SK-N-SH (cell line): ENCODE results near the gene MOB1A. TPM values are rescaled to one million over a fixed set of nuclear protein-coding genes. Genes with fewer than 3 reads are reported as not detected.

Experiments
- CTCF ChIA-PET: fragments of 300-600, 350-600 bp; formaldehyde crosslinking; extraction: SDS; loops from one replicate; lab custom pipeline; 2021; lab: Yijun Ruan, JAX
- POLR2A ChIA-PET: fragments of 350-600 bp; sonication (Branson Sonifier 250); formaldehyde crosslinking; extraction: SDS; loops from one replicate; lab custom pipeline; 2020; ENCODE audit warnings: antibody characterized with exemption, inconsistent platforms; lab: Yijun Ruan, JAX
- DNase-seq: peaks from one replicate; pipeline ENCODE4 v3.0.0; 2012
- H2AFZ ChIP-seq: fragments of 200-600 bp; sonication (generic); 2 replicates; pipeline ENCODE4 v1.8.1; 2016; ENCODE audit warnings: antibody characterized with exemption, mild to moderate bottlenecking, low read depth
- H3F3A ChIP-seq: fragments of 200-600 bp; sonication (generic); replicated peaks from 2 replicates; pipeline ENCODE3; 2016; ENCODE audit warnings: antibody characterized with exemption, mild to moderate bottlenecking; ENCODE audit not compliant: insufficient read depth
- H3K27ac ChIP-seq, 2 experiments: fragments of 200-500 bp in 1 of 2; fragments of 200-600 bp in 1 of 2; sonication (Bioruptor generic) in 1 of 2; sonication (generic), shearing (Covaris generic) in 1 of 2; 2 replicates each; pipeline versions ENCODE4 v1.5.1 to v1.6.1; 2014 to 2016; ENCODE audit warnings: low read depth in 2 of 2, inconsistent platforms in 1 of 2, low read length in 1 of 2, mild to moderate bottlenecking in 1 of 2, mixed read lengths in 1 of 2
- H3K27me3 ChIP-seq: fragments of 200-600 bp; sonication (generic), shearing (Covaris generic); 2 replicates; pipeline ENCODE4 v1.6.1; 2016; ENCODE audit warnings: mixed run types; ENCODE audit not compliant: insufficient read depth
- H3K36me3 ChIP-seq, 2 experiments: fragments of 200-500 bp in 1 of 2; fragments of 200-600 bp in 1 of 2; sonication (Bioruptor generic) in 1 of 2; sonication (generic) in 1 of 2; replicated peaks in 1 of 2; 2 replicates each; pipeline versions ENCODE3 to v1.5.1; 2014 to 2016; ENCODE audit warnings: low read length in 1 of 2, mild to moderate bottlenecking in 1 of 2; ENCODE audit not compliant: insufficient read depth in 2 of 2, control insufficient read depth in 1 of 2
- H3K4me1 ChIP-seq, 2 experiments: fragments of 200-500 bp in 1 of 2; fragments of 200-600 bp in 1 of 2; sonication (Bioruptor generic) in 1 of 2; sonication (generic), shearing (Covaris generic) in 1 of 2; 2 replicates each; pipeline versions ENCODE4 v1.5.1 to v1.6.1; 2014 to 2016; ENCODE audit warnings: low read depth in 1 of 2, low read length in 1 of 2, mixed run types in 1 of 2; ENCODE audit not compliant: insufficient read depth in 2 of 2, control insufficient read depth in 1 of 2
- H3K4me2 ChIP-seq: fragments of 200-600 bp; sonication (generic), shearing (Covaris generic); 2 replicates; pipeline ENCODE4 v1.6.1; 2017; ENCODE audit warnings: mixed run types
- H3K4me3 ChIP-seq, 2 experiments: fragments of 200-500 bp in 1 of 2; fragments of 200-600 bp in 1 of 2; sonication (Bioruptor generic) in 1 of 2; sonication (generic), shearing (Covaris generic) in 1 of 2; 2 replicates each; pipeline versions ENCODE4 v1.5.1 to v1.8.1; 2014 to 2016; ENCODE audit warnings: low read depth in 2 of 2, inconsistent platforms in 1 of 2, low read length in 1 of 2, mild to moderate bottlenecking in 1 of 2, mixed read lengths in 1 of 2, moderate library complexity in 1 of 2
- H3K79me2 ChIP-seq: fragments of 200-600 bp; sonication (generic); 2 replicates; pipeline ENCODE4 v1.8.1; 2017; ENCODE audit warnings: mild to moderate bottlenecking; ENCODE audit not compliant: insufficient read depth
- H3K9ac ChIP-seq: fragments of 200-600 bp; sonication (generic); 2 replicates; pipeline ENCODE4 v1.6.1; 2017; ENCODE audit warnings: mixed run types
- H3K9me2 ChIP-seq: fragments of 200-600 bp; sonication (generic); 2 replicates; pipeline ENCODE4 v1.6.1; 2017; ENCODE audit warnings: mixed run types
- H3K9me3 ChIP-seq: fragments of 200-600 bp; sonication (generic); 2 replicates; pipeline ENCODE4 v1.6.1; 2017; ENCODE audit warnings: mixed run types, mild to moderate bottlenecking, moderate library complexity
- H4K20me1 ChIP-seq: fragments of 200-600 bp; sonication (generic); 2 replicates; pipeline ENCODE4 v1.6.1; 2017; ENCODE audit warnings: mild to moderate bottlenecking, mixed run types; ENCODE audit not compliant: insufficient read depth
- ELF1 ChIP-seq: IDR thresholded peaks from 2 replicates; pipeline ENCODE4 v1.4.0; 2012
- EZH2phosphoT487 ChIP-seq: fragments of 200-600 bp; sonication (generic); IDR thresholded peaks from 2 replicates; pipeline ENCODE4 v1.6.1; 2017; ENCODE audit warnings: low read depth, mixed run types, mild to moderate bottlenecking, antibody characterized with exemption, moderate library complexity, borderline replicate concordance
- FOXJ3 ChIP-seq: sonication (generic); formaldehyde crosslinking; IDR thresholded peaks from 2 replicates; pipeline ENCODE4 v1.5.1; 2020; ENCODE audit warnings: mild to moderate bottlenecking, missing genetic modification reagents
- FOXM1 ChIP-seq: IDR thresholded peaks from 2 replicates; pipeline ENCODE4 v1.4.0; 2012; ENCODE audit warnings: low read depth, mild to moderate bottlenecking
- MEF2A ChIP-seq: IDR thresholded peaks from 2 replicates; pipeline ENCODE4 v1.4.0; 2012; ENCODE audit warnings: low read depth, borderline replicate concordance
- POLR2AphosphoS5 ChIP-seq: IDR thresholded peaks from 2 replicates; pipeline ENCODE4 v1.6.1; 2012; ENCODE audit warnings: low read depth, low read length
- RCOR1 ChIP-seq: fragments of 150-350 bp; IDR thresholded peaks from 2 replicates; pipeline ENCODE4 v1.6.1; 2017; ENCODE audit warnings: antibody characterized with exemption, low read length
- RFX5 ChIP-seq: IDR thresholded peaks from 2 replicates; pipeline ENCODE4 v1.6.1; 2012; ENCODE audit warnings: mild to moderate bottlenecking, improper control_type of control experiment, low read length
- RXRA ChIP-seq: IDR thresholded peaks from 2 replicates; pipeline ENCODE4 v1.4.0; 2012; ENCODE audit warnings: low read depth, mild to moderate bottlenecking, borderline replicate concordance
- TAF1 ChIP-seq: IDR thresholded peaks from 2 replicates; pipeline ENCODE4 v1.6.1; 2012; ENCODE audit warnings: low read depth, mild to moderate bottlenecking, low read length, moderate library complexity, borderline replicate concordance
- TCF12 ChIP-seq: IDR thresholded peaks from 2 replicates; pipeline ENCODE4 v1.4.0; 2012
- WGBS: methylation state at CpG from one replicate; pipeline ENCODE4 v1.1.6; 2017; ENCODE audit warnings: low lambda C conversion rate; 5-methylcytosine and 5-hydroxymethylcytosine counted together
- polyA plus RNA-seq, 3 experiments: library from polyadenylated mRNA; depleted of rRNA; stranded (reverse); fragments of >200 nt; gene quantifications; 2 replicates each; pipeline ENCODE4 v1.2.3, GENCODE V29; 2012
- TF ChIP-seq, protein P1 (sequence below): IDR thresholded peaks from 2 replicates; pipeline ENCODE4; 2012
- TF ChIP-seq, protein P2 (sequence below): IDR thresholded peaks from 2 replicates; pipeline ENCODE4 v1.4.0; 2012; ENCODE audit warnings: low read depth
- TF ChIP-seq, protein P3 (sequence below): fragments of 150-350 bp; IDR thresholded peaks from 2 replicates; pipeline ENCODE4 v1.6.1; 2016; ENCODE audit warnings: mild to moderate bottlenecking, low read depth, low read length

MOB1A gene
- polyA plus RNA-seq, 1 of the 3 experiments (the other 2 are of a cell fraction) = 15.3 TPM

DNA sequence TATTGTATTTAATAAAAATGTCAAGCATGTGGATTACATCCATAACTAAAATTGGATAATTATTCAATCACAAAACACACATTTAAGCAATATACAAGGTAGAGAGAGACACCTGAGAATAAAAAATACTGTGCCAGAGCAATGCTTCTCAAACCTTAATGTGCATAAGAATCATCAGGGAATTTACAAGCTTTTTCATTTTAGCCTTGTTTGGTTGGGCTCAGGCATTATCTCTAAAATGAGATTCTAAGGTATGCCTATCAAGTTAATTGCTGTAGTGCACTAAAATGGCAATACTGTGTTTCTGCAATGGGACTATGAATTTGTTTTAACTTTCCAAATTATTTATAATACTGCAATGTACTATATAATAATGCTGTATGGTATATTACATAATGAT is 983 bp downstream of the MOB1A start:
- POLR2A ChIA-PET = interaction anchor here (1.0 to 2.6 kb wide), 11 partner anchors 10 to 441 kb away, joined by 3 to 24 read pairs (median 5); partner anchors contain the start of genes BOLA3, MTHFD2, STAMBP and TPRKB

DNA sequence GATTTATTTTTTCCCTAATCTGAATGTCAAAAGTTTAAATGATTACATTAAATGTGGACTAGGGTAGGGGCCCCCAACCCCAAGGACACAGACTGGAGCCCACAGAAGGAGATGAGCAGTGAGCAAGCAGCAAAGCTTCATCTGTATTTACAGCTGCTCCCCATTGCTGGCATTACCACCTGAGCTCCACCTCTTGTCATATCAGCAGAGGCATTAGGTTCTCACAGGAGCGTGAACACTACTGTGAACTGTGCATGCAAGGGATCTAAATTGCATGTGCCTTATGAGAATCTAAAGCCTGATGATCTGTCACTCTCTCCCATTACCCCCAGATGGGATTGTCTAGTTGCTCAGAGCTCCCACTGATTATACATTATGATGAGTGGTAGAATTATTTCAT is 3.8 kb downstream of the MOB1A start:
- no peak overlapping the region for H3K4me3 ChIP-seq
- WGBS = 90% methylated on average over 1 of the region's 1 CpG
- POLR2A ChIA-PET = no interaction called here

More for the DNA sequence above, 983 bp downstream of the MOB1A start:
- CTCF ChIA-PET = interaction anchor here (0.9 to 2.0 kb wide), 5 partner anchors 8 to 33 kb away, joined by 3 to 9 read pairs (median 4); partner anchors contain the start of gene MTHFD2
- no peak for TF ChIP-seq EZH2phosphoT487
- no peak for TF ChIP-seq TAF1
- TF ChIP-seq FOXM1 = no peak
- no peak for TF ChIP-seq FOXJ3 (CRISPR knock-in tag)
- TF ChIP-seq RXRA = 0 out of 2 replicates have a peak, but pooled peaks have one; percentile 7
- H3K4me3 ChIP-seq = peak overlapping the region; percentile 71 to 96
- H3K9ac ChIP-seq = peak overlapping the region; percentile 99
- peaks cover 25% of the 10 kb centered on the region for H3F3A ChIP-seq
- H3K4me1 ChIP-seq = peaks cover 4 to 6% of the 10 kb centered on the region in 2 experiments; a peak in 3 of 4 replicates
- H3K27ac ChIP-seq = peak overlapping the region; percentile 87 to 94
- H3K79me2 ChIP-seq = peaks cover 58% of the 10 kb centered on the region
- H3K9me2 ChIP-seq = no peaks in the 10 kb centered on the region
- peaks cover 55% of the 10 kb centered on the region for H4K20me1 ChIP-seq
- no peaks in the 10 kb centered on the region for H3K9me3 ChIP-seq
- H3K36me3 ChIP-seq = peaks cover 0 to 30% of the 10 kb centered on the region in 2 experiments
- H3K27me3 ChIP-seq = no peaks in the 10 kb centered on the region
- H2AFZ ChIP-seq = no peak overlapping the region
- DNase-seq = no peak
- H3K4me2 ChIP-seq = peak overlapping the region; percentile 72

More for the DNA sequence above, 3.8 kb downstream of the MOB1A start:
- Histone ChIP-seq H3K27ac (no peak overlapping the region), H3K9me3 (no peaks in the 10 kb centered on the region), H3K9ac (no peak overlapping the region), H3K9me2 (no peaks in the 10 kb centered on the region), H3K36me3 (peaks cover 11 to 57% of the 10 kb centered on the region in 2 experiments), H3K4me2 (no peak overlapping the region), H3F3A (peaks cover 29% of the 10 kb centered on the region), H4K20me1 (peaks cover 71% of the 10 kb centered on the region), H3K79me2 (peaks cover 86% of the 10 kb centered on the region), H3K4me1 (peaks cover 3 to 4% of the 10 kb centered on the region in 2 experiments; a peak in 3 of 4 replicates), H2AFZ (no peak overlapping the region), H3K27me3 (no peaks in the 10 kb centered on the region)
- CTCF ChIA-PET = interaction anchor here (1.1 kb wide), 1 partner anchor 24 kb away, joined by 3 read pairs; the partner anchor contains the start of gene MTHFD2
- TF ChIP-seq POLR2AphosphoS5 = no peak
- TF ChIP-seq, protein P1, sequence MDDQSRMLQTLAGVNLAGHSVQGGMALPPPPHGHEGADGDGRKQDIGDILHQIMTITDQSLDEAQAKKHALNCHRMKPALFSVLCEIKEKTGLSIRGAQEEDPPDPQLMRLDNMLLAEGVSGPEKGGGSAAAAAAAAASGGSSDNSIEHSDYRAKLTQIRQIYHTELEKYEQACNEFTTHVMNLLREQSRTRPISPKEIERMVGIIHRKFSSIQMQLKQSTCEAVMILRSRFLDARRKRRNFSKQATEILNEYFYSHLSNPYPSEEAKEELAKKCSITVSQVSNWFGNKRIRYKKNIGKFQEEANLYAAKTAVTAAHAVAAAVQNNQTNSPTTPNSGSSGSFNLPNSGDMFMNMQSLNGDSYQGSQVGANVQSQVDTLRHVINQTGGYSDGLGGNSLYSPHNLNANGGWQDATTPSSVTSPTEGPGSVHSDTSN = no peak
- TF ChIP-seq, protein P2, sequence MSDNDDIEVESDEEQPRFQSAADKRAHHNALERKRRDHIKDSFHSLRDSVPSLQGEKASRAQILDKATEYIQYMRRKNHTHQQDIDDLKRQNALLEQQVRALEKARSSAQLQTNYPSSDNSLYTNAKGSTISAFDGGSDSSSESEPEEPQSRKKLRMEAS = no peak
- TF ChIP-seq MEF2A = no peak
- no peak for TF ChIP-seq TCF12
- TF ChIP-seq, protein P3, sequence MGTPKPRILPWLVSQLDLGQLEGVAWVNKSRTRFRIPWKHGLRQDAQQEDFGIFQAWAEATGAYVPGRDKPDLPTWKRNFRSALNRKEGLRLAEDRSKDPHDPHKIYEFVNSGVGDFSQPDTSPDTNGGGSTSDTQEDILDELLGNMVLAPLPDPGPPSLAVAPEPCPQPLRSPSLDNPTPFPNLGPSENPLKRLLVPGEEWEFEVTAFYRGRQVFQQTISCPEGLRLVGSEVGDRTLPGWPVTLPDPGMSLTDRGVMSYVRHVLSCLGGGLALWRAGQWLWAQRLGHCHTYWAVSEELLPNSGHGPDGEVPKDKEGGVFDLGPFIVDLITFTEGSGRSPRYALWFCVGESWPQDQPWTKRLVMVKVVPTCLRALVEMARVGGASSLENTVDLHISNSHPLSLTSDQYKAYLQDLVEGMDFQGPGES = no peak
- no peak for TF ChIP-seq RFX5
- no peak for TF ChIP-seq RCOR1
- no peak for TF ChIP-seq ELF1
- no peak for DNase-seq
